Lower leg skin (tissue), 4 donors: ENCODE measurements around the gene ZNF398. TPM values are rescaled to one million over a fixed set of nuclear protein-coding genes. Genes with fewer than 3 reads are reported as not detected.

Source experiments
- DNase-seq, 2 donors: peaks; one replicate each; pipeline ENCODE4 v3.0.0-alpha.2; 2019; ENCODE audit warnings: low spot score in 2 of 2
- H3K4me3 ChIP-seq: fragments of 200-600 bp; sonication (generic); 2 replicates; pipeline ENCODE4 v1.5.1; 2017; ENCODE audit warnings: mild to moderate bottlenecking, low read depth; ENCODE audit not compliant: poor library complexity, severe bottlenecking
- POLR2A ChIP-seq, 2 donors: fragments of 450-650 bp; IDR thresholded peaks; one replicate each; pipeline ENCODE4 v1.6.1; 2016 to 2017; ENCODE audit warnings: antibody characterized with exemption in 2 of 2, mild to moderate bottlenecking in 1 of 2, moderate library complexity in 1 of 2
- WGBS, 2 donors: methylation state at CpG; one replicate each; pipeline ENCODE4 v1.1.5; 2018; 5-methylcytosine and 5-hydroxymethylcytosine counted together
- intact Hi-C: fragments of 100-400 bp; cut with DNase I; formaldehyde crosslinking; loops from one replicate; pipeline ENCODE4 v1.15.0; 2023; ENCODE audit warnings: low total_unique reads
- total RNA-seq, 4 donors: library from RNA; depleted of rRNA; stranded (reverse); fragments of >200 nt; gene quantifications; one replicate each; pipeline ENCODE4 v1.1.0, GENCODE V29; 2016
- TF ChIP-seq, protein P1 (sequence below), 3 donors: fragments of 450-650 bp; IDR thresholded peaks; one replicate each; pipeline ENCODE4 v1.5.1; 2016; ENCODE audit warnings: antibody characterized with exemption in 3 of 3, mild to moderate bottlenecking in 3 of 3, moderate library complexity in 2 of 3

The ZNF398 gene
- total RNA-seq, 4 donors from 2014 or later, result 20.9 to 47.8 (median 30.4) TPM

DNA sequence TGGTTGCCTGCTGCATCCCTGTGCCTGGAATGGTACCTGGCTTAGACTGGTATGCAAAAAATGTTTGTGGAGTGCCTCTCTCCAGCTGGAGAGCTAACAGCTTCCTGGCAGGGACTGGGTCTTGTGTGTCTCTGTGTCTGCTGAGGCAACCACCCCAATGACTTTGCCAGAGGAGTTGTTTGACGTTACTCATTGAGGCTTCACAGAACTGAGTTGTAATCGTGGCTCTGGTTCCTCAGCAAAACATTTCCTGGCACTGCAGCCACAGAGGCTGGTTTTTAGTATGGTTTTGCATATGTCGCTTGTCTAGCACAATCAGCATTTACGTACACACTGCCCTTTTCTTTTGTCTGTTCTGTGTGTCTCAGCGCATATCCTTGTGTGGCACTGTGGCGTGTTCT is 55.6 kb downstream of the ZNF398 start:
- no peak overlapping the region for H3K4me3 ChIP-seq
- 83 to 85% methylated on average over 6 of the region's 6 CpGs for WGBS, 2 donors
- intact Hi-C loops, result no loop called here
- TF ChIP-seq, protein P1, sequence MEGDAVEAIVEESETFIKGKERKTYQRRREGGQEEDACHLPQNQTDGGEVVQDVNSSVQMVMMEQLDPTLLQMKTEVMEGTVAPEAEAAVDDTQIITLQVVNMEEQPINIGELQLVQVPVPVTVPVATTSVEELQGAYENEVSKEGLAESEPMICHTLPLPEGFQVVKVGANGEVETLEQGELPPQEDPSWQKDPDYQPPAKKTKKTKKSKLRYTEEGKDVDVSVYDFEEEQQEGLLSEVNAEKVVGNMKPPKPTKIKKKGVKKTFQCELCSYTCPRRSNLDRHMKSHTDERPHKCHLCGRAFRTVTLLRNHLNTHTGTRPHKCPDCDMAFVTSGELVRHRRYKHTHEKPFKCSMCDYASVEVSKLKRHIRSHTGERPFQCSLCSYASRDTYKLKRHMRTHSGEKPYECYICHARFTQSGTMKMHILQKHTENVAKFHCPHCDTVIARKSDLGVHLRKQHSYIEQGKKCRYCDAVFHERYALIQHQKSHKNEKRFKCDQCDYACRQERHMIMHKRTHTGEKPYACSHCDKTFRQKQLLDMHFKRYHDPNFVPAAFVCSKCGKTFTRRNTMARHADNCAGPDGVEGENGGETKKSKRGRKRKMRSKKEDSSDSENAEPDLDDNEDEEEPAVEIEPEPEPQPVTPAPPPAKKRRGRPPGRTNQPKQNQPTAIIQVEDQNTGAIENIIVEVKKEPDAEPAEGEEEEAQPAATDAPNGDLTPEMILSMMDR (IDR thresholded peaks at IDR 0.05), result no peak
- TF ChIP-seq POLR2A (IDR thresholded peaks at IDR 0.05), result no peak
- no peak for DNase-seq

DNA sequence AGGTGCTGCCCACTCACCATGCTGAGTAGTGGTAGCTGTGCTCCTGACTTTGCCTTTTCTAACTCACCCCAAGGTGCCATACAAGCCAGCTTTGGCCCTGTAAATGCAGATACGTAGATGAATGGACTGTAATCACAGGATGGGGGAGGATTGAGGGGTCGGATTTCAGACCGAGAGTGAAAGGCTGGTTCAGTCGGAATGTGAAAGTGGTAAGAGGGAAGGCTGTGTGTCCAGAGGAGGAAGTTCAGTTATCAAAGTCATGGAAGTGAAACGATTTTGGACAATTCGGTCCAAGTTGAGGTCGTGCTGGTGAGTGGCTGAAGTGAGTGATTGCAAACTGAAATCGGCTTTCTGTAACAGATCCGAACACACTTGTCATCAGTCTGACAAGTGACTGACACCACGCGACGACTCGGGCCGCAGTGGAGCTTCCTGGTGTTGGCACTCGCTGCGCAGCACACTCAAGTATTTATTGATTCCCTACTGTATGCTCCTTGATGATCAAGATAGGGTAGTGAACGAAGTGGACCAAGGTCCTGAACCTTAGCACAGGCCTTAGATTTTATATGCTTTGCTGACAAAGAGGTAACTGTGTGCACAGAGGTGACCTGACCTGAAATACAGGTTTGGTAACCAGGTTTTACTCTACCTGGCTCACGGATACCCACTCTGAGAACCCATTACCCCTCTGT is 58.6 kb downstream of the ZNF398 start:
- 73 to 74% methylated on average over 18 of the region's 18 CpGs for WGBS, 2 donors
- intact Hi-C loops, result no loop called here
- H3K4me3 ChIP-seq, result no peak overlapping the region
- TF ChIP-seq, protein P1 (IDR thresholded peaks at IDR 0.05), result no peak
- no peak for TF ChIP-seq POLR2A (IDR thresholded peaks at IDR 0.05)
- DNase-seq, result no peak

DNA sequence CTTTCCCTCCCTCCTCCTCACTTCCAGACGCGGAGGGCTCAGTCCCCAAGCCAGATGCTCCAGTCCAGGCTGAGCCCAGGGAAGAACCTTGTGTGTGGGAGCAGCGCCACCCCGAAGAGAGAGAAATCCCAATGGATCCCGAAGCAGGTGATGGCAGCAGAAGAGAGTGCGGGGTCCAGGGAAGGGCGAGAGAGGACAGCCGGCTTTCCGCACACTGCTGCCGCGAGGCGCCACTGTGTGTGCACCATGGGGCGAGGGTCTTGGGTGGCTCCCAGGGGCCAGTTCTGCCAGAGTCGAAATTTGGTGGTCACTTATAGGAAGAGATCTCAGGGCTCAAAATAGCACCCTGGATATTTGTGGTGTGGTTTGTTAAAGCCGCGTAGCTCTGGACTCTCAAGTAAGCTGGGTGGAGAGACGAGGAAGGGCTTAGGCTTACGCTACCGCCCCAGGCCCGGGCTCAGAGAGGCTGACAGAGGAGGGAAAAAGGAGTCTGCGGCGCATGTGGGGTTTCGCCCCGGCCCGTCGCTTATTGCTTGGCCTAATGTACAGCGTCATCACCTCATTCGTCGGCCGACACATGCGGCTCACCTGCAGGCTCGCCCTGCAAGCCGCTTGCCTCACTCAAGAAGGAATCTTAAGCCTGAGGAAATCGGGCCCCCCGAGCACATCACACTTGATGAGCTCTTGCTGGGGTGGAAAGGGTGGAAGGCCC is 60.2 kb downstream of the ZNF398 start:
- no peak for DNase-seq
- intact Hi-C loops, result no loop called here
- no peak overlapping the region for H3K4me3 ChIP-seq
- WGBS, 2 donors, result 87 to 89% methylated on average over 35 of the region's 35 CpGs
- no peak for TF ChIP-seq POLR2A (IDR thresholded peaks at IDR 0.05)
- TF ChIP-seq, protein P1 (IDR thresholded peaks at IDR 0.05), result no peak

DNA sequence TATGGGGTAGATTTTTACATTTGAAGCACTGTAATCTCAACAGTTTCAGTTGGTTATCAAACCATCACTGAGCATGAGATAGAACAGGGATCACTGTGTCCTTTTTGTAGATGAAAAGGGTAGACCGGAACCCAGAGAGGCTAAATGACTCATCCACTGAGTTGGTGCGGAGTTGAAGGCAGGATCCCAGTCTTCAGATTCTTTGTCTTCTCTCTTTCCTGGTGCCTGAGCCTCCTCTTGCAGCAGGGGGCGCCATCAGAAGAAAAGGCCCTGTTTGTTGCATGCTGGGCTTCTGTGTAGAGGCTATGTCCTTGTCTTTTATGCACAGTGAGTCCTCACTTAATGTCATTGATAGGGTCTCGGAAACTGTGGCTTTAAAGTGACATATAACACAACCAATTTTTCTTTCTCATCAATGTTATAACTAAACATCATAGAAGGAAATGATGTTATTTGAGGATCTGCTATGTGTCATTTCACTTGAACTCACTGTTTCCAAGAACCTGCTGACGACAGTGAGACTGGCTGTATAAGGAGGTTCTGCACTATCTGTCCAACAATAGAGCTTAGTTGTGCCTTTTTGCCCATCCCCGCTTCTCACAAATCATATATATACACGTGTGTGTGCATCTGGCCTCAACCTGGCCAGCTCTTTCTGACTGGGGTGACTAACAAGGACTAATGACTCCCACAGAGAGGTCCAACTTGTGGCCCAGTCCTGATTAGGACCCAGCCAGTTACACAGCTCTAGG is 62.4 kb downstream of the ZNF398 start:
- DNase-seq, result no peak
- no peak for TF ChIP-seq POLR2A (IDR thresholded peaks at IDR 0.05)
- TF ChIP-seq, protein P1 (IDR thresholded peaks at IDR 0.05), result no peak
- 62 to 69% methylated on average over 7 of the region's 7 CpGs for WGBS, 2 donors
- intact Hi-C loops, result no loop called here
- H3K4me3 ChIP-seq, result no peak overlapping the region

DNA sequence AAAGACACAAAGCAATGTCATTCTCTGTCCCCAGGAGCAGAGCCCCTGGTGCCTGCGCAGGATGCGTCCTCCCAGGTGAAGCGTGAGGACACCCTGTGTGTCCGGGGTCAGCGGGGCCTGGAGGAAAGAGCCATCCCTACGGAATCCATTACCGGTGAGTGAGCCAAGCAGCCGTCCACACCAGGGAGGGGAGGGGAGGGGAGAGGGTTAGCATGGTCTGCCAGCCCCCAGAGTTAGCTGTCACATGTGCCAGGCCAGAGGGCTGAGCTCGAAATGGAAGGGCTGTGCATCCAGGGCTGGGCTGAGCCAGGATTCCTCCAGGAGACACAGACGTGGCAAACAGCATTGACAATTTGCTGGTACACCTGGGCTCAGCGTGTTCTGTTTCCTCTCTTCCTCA is 63.3 kb downstream of the ZNF398 start:
- intact Hi-C loops, result no loop called here
- DNase-seq, result no peak
- 89 to 93% methylated on average over 10 to 11 of the region's 11 CpGs for whole genome bisulfite sequencing, 2 donors
- TF ChIP-seq, protein P1 (IDR thresholded peaks at IDR 0.05), result no peak
- no peak for TF ChIP-seq POLR2A (IDR thresholded peaks at IDR 0.05)
- H3K4me3 ChIP-seq, result no peak overlapping the region
